Memory B cell (primary cell): ENCODE measurements around the gene CCDC185.
A peak's percentile ranks its signal among the peaks of the same experiment; 100 is the strongest.

ENCODE experiments used
- ATAC-seq: fragments of 150-1000 bp; cut with Tn5 transposase; 2 replicates; pipeline ENCODE4 v1.10.0; 2021; ENCODE audit warnings: low read depth, mild to moderate bottlenecking, moderate library complexity
- DNase-seq, 2 donors: peaks; one replicate each; pipeline ENCODE4 v3.0.0; 2022; ENCODE audit warnings: low spot score in 2 of 2
- H3K27ac Mint-ChIP-seq: one replicate; pipeline ENCODE4 v1.8.0; 2022; ENCODE audit warnings: mild to moderate bottlenecking, moderate library complexity, mixed read lengths
- H3K27me3 Mint-ChIP-seq: one replicate; pipeline ENCODE4 v1.8.0; 2022; ENCODE audit warnings: mixed read lengths
- H3K36me3 Mint-ChIP-seq: one replicate; pipeline ENCODE4 v1.8.0; 2022; ENCODE audit warnings: mild to moderate bottlenecking, mixed read lengths
- H3K4me1 Mint-ChIP-seq: one replicate; pipeline ENCODE4 v1.8.0; 2022; ENCODE audit warnings: mixed read lengths
- H3K4me3 Mint-ChIP-seq: one replicate; pipeline ENCODE4 v1.8.0; 2022; ENCODE audit warnings: mild to moderate bottlenecking, moderate library complexity, mixed read lengths
- H3K9me3 Mint-ChIP-seq: one replicate; pipeline ENCODE4 v1.8.0; 2022; ENCODE audit warnings: mixed read lengths

CCDC185 gene

DNA sequence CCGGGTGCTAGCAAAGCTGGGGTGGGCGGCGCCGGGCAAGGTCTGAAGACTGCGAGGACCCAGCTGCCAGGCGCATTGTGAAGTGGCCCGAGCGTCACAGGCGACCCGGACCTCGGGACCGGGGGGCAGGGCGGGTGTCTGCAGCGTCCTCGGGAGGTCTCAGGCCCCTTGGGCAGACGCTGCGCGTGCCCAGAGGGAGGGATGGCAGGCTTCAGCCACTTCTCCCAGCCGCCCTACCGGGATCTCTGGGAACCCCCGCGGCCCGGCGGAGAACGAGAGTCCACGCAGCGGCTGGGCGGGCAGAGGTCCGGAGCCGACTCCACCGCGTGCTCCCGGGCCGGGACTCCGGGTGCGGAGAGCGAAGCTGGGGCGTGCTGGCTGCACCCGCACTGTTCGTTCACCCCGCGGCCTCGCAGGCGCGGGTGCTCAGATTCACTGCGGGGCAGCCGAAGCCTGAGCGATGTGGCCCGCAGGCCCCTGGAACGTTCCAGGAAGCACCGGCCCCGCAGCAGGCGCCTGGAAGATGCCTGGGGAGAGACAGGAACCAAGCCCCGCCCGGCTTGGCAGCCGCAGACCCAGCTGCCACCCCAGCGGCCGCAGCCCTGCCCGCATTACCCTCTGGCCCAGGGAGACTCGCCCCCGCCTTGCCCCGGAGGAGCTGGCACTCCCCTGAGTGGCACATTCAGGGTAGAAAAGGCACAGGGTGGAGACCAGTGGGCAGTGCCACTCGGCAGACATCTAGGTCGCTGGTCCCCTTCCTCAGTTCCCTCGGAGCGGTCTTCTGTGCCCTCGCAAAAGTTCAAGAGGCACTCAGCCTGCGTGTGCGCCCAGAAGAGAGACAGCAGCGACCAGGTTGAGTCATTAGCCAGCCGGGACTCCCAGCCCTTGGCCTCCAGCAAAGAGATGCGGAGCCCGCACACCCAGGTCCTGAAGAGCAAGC, at the start of gene CCDC185:
CCDC185 (plus strand) TSS at position 141 of the 940 bp plus-strand sequence; CDS start at position 202, 61 bp downstream.
- Mint-ChIP-seq H3K27me3 (peaks cover 11% of the 10 kb centered on the region), H3K4me3 (no peak within 1 kb of the TSS), H3K27ac (no peak within 1 kb of the TSS), H3K36me3 (no peaks in the 10 kb centered on the region), H3K9me3 (peaks cover 1% of the 10 kb centered on the region), H3K4me1 (no peaks in the 10 kb centered on the region)
- DNase-seq, result no peak
- no peak for ATAC-seq

DNA sequence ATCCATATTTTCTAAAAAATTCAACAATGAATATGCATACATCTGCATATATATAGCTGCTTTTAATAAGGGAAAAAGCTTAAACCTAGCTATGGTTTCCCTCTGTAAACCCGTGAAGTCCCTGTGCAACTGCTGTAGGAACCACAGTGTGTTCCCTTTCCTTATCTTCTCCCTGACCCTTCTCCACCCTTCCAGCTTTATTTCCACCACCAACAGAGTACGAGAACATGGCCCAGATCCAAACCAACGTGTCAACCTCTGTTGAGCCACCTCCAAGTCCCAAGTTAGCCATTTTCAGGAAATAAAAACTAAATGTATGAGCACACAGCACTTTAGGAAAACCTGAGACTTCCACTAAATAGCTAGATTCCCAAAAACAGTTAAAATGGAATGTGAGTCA, 49.5 kb upstream of the CCDC185 start:
- ATAC-seq (no peak), DNase-seq (no peak)
- H3K27ac Mint-ChIP-seq, result no peak overlapping the region
- peaks cover 16% of the 10 kb centered on the region for H3K27me3 Mint-ChIP-seq
- no peak overlapping the region for H3K4me3 Mint-ChIP-seq
- no peaks in the 10 kb centered on the region for H3K9me3 Mint-ChIP-seq
- no peaks in the 10 kb centered on the region for H3K36me3 Mint-ChIP-seq
- no peaks in the 10 kb centered on the region for H3K4me1 Mint-ChIP-seq

DNA sequence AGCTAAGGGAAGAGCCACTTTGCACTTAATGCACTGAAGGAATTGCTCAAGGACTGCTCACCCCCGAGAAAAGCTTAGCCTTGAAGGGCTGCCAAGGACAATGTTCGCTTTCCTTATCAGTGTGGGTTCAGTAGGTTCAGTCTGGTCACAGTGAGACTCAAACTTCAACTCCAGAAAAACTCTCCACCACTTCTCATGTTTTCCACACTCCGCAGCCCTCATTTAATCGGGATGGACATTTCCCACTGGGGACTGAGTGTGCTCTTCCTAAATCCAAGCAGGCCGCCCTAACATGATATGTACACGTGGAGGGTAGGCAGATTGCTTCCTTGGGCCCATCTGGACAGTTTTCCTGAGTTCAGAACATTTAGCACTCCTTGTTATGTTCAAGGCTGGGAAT, 48.7 kb upstream of the CCDC185 start:
- no peak for ATAC-seq
- DNase-seq, result no peak
- Mint-ChIP-seq H3K4me3 (no peak overlapping the region), H3K9me3 (no peaks in the 10 kb centered on the region), H3K27me3 (peaks cover 10% of the 10 kb centered on the region), H3K4me1 (no peaks in the 10 kb centered on the region), H3K27ac (no peak overlapping the region), H3K36me3 (no peaks in the 10 kb centered on the region)

DNA sequence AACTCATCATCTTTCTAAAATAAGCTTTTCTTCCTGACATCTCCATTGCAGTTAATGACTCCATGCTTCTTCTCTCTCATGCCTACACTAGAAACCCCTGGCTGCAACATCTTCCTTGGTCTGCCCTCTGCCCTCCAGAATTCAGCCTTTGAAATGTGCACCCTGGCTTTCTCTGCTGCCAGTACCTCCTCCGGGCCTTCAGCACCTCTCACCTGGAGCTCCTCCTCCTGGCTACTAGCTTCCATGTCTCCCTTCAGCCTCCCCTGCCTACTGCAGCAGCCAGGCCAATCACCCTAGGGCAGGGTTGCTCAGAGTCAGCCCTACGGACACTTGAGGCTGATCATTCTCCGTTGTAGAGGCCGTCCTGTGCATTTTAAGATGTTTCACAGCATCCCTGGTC, 47.5 kb upstream of the CCDC185 start:
- no peaks in the 10 kb centered on the region for H3K9me3 Mint-ChIP-seq
- ATAC-seq, result no peak
- H3K27me3 Mint-ChIP-seq, result peaks cover 11% of the 10 kb centered on the region
- no peak overlapping the region for H3K27ac Mint-ChIP-seq
- H3K4me1 Mint-ChIP-seq, result no peaks in the 10 kb centered on the region
- DNase-seq, result no peak
- no peaks in the 10 kb centered on the region for H3K36me3 Mint-ChIP-seq
- no peak overlapping the region for H3K4me3 Mint-ChIP-seq

- Mint-ChIP-seq H3K27ac (no peak overlapping the region), H3K36me3 (no peaks in the 10 kb centered on the region), H3K4me3 (no peak overlapping the region), H3K4me1 (no peaks in the 10 kb centered on the region), H3K9me3 (no peaks in the 10 kb centered on the region), H3K27me3 (peaks cover 11% of the 10 kb centered on the region)
- ATAC-seq (no peak), DNase-seq (no peak)
These were observed 46.9 kb upstream of the CCDC185 start for GRCh38 chr1:223346311-223346710.

GRCh38 chr1:223347583-223347982, 45.6 kb upstream of the CCDC185 start:
- no peak overlapping the region for H3K4me3 Mint-ChIP-seq
- H3K36me3 Mint-ChIP-seq, result no peaks in the 10 kb centered on the region
- no peaks in the 10 kb centered on the region for H3K9me3 Mint-ChIP-seq
- DNase-seq (no peak), ATAC-seq (no peak)
- no peak overlapping the region for H3K27ac Mint-ChIP-seq
- no peaks in the 10 kb centered on the region for H3K4me1 Mint-ChIP-seq
- H3K27me3 Mint-ChIP-seq, result peaks cover 11% of the 10 kb centered on the region

GRCh38 chr1:223348439-223348838, 44.8 kb upstream of the CCDC185 start:
- Mint-ChIP-seq H3K27ac (no peak overlapping the region), H3K4me3 (no peak overlapping the region), H3K36me3 (no peaks in the 10 kb centered on the region), H3K4me1 (no peaks in the 10 kb centered on the region), H3K27me3 (peaks cover 13% of the 10 kb centered on the region), H3K9me3 (no peaks in the 10 kb centered on the region)
- ATAC-seq, result no peak
- no peak for DNase-seq

DNA sequence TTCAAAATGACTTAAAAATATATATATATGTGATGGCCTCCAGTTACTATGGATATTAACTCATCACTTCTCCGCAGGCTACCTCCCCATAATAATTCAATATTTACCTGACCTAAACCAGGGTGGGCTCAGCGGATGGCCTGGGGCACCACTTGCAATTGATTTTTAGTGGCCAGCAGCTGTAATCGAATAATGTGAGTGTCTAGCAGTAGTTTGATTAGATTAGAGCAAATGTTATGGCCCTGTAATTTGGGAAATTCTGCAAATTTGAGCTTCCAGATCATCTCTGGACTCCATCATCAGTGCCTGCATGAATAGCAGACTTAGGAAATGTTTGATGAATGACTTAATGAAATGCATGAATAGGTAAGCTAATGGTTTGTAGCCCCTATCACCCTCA, 44.0 kb upstream of the CCDC185 start:
- DNase-seq, result no peak
- Mint-ChIP-seq H3K36me3 (no peaks in the 10 kb centered on the region), H3K27ac (no peak overlapping the region), H3K9me3 (no peaks in the 10 kb centered on the region), H3K4me3 (no peak overlapping the region), H3K27me3 (peaks cover 16% of the 10 kb centered on the region), H3K4me1 (no peaks in the 10 kb centered on the region)
- no peak for ATAC-seq

DNA sequence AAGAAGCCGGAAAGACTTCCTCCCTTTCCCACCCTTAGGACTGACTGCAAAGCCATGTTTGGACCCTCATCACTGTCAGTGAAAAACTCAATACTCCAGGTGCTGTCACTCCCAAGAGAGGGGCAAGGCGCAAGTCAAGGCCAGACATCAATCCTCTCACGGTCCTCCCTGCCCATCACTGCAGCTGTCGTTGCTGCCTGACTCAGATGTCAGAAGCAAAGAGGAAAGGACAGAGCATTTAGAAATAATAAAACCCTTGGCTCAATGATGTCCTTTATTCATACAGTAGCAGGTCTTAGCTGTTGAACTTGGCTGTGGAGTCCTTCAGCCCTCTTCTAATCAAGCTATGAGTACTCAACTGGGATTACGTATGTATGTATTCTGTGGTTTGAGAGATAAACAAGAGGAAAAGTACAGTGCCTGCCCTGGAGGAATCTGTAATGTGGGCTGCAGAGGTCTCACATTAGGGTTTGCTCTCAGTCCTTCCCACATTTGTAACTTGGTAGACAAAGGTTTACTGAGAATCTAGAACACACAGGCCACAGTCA, 42.8 kb upstream of the CCDC185 start:
- ATAC-seq (no peak), DNase-seq (no peak)
- Mint-ChIP-seq H3K36me3 (no peaks in the 10 kb centered on the region), H3K4me1 (no peaks in the 10 kb centered on the region), H3K27me3 (peaks cover 15% of the 10 kb centered on the region), H3K4me3 (no peak overlapping the region), H3K9me3 (no peaks in the 10 kb centered on the region), H3K27ac (no peak overlapping the region)

- no peaks in the 10 kb centered on the region for H3K4me1 Mint-ChIP-seq
- H3K27me3 Mint-ChIP-seq, result peaks cover 10% of the 10 kb centered on the region
- ATAC-seq, result no peak
These were observed 40.3 kb upstream of the CCDC185 start for GRCh38 chr1:223352944-223353343.

GRCh38 chr1:223353939-223354338, 39.3 kb upstream of the CCDC185 start:
- no peak overlapping the region for H3K27ac Mint-ChIP-seq

More at GRCh38 chr1:223352944-223353343, 40.3 kb upstream of the CCDC185 start:
- Mint-ChIP-seq H3K9me3 (no peaks in the 10 kb centered on the region), H3K27ac (no peak overlapping the region), H3K36me3 (no peaks in the 10 kb centered on the region), H3K4me3 (no peak overlapping the region)
- no peak for DNase-seq

GRCh38 chr1:223355699-223356098, 37.5 kb upstream of the CCDC185 start:
- H3K27ac Mint-ChIP-seq, result no peak overlapping the region
- ATAC-seq, result no peak
- H3K4me1 Mint-ChIP-seq, result no peaks in the 10 kb centered on the region
- H3K36me3 Mint-ChIP-seq, result no peaks in the 10 kb centered on the region
- H3K9me3 Mint-ChIP-seq, result no peaks in the 10 kb centered on the region
- no peak for DNase-seq
- no peak overlapping the region for H3K4me3 Mint-ChIP-seq
- peaks cover 9% of the 10 kb centered on the region for H3K27me3 Mint-ChIP-seq

More at GRCh38 chr1:223353939-223354338, 39.3 kb upstream of the CCDC185 start:
- Mint-ChIP-seq H3K4me3 (no peak overlapping the region), H3K4me1 (no peaks in the 10 kb centered on the region), H3K36me3 (no peaks in the 10 kb centered on the region), H3K27me3 (peaks cover 10% of the 10 kb centered on the region), H3K9me3 (no peaks in the 10 kb centered on the region)
- DNase-seq (no peak), ATAC-seq (no peak)

GRCh38 chr1:223358826-223359225, 34.4 kb upstream of the CCDC185 start:
- H3K27ac Mint-ChIP-seq, result no peak overlapping the region
- no peaks in the 10 kb centered on the region for H3K36me3 Mint-ChIP-seq
- DNase-seq (no peak), ATAC-seq (no peak)
- no peak overlapping the region for H3K4me3 Mint-ChIP-seq
- H3K4me1 Mint-ChIP-seq, result peaks cover 7% of the 10 kb centered on the region
- no peaks in the 10 kb centered on the region for H3K9me3 Mint-ChIP-seq
- H3K27me3 Mint-ChIP-seq, result peaks cover 15% of the 10 kb centered on the region

DNA sequence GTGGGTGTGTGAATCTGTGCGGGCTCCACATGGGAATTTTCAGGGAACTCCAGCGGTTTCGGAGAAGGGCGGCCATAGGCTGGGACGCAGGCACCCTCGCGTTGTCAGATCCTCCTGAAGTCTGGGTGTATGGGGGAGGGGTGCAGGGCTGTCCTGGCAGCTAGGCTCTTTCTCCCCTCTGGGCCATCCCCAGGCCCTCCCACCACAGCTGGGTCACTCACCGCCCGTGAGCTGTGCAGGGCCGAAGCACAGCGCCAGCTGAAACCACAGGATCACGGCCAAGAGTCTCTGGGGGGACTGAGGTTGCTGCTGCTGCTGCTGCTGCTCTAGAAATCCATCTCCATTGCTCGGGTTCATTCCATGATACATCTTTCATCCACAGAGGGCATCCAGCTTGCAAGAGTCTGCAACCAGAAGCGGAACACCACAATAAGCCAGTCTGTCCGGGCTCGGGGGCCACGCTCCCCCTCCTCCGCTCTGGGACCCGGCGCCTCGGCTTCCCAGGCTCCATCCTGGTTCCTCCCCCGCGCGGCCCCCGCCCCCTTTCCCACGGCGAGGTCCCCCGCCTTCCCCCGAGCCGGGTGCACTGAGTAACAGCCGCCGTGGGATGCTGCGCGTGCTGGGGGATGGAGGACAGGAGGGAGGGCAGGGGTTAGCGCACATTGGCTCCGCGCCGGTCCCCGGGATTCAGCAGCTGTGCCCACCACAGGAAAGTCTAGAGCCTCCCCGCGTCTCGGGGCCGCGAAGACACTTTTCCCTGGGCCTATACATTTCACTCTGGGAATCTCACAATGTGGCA, 30.0 kb upstream of the CCDC185 start:
- Mint-ChIP-seq H3K4me1 (peaks cover 9% of the 10 kb centered on the region), H3K9me3 (no peaks in the 10 kb centered on the region), H3K27ac (no peak overlapping the region), H3K4me3 (peak overlapping the region; percentile 85), H3K36me3 (no peaks in the 10 kb centered on the region), H3K27me3 (peaks cover 15% of the 10 kb centered on the region)
- no peak for ATAC-seq
- DNase-seq, result no peak
